Activated CD4-positive, CD25-positive, alpha-beta regulatory T cell treated with anti-CD3 and anti-CD28 coated beads, Interleukin-2, amount 50 U/mL, for 24 hours (primary cell): Measurements from ENCODE around the gene GPBP1L1.
"Not testable (repeated sequence)": the region's sequence is repeated elsewhere in the genome, so short reads cannot be mapped to it uniquely, and the experiment has no call there.

Source experiments
- ATAC-seq, 2 donors: fragments of 150-1000 bp; cut with Tn5 transposase; one replicate each; pipeline ENCODE4 v1.10.0; 2021; ENCODE audit warnings: mild to moderate bottlenecking in 1 of 2, moderate library complexity in 1 of 2

The GPBP1L1 gene

GRCh38 chr1:45678489-45678888 lies 7.8 kb downstream of the GPBP1L1 start:
- ATAC-seq: no peak

DNA sequence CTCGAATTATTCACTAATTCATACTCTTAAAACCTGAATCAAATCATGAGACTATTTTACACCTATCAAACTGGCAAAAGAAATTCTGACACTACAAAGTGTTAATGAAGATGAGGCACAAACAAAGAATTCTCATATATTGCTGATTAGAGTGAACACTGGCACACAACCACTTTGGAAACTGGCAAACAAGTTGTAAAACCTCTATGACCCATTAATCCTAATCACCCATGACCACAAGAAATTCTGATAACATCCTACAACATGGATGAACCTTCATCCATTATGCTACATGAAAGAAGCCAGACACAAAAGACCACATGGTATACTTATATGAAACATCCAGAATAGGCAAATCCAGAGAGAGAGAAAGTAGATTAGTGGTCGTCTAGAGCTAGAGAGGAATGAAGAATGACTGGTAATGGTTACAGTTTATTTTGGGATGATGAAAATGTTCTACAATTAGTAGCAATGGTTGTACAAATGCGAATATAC lies 8.5 kb downstream of the GPBP1L1 start:
- no peak for ATAC-seq

DNA sequence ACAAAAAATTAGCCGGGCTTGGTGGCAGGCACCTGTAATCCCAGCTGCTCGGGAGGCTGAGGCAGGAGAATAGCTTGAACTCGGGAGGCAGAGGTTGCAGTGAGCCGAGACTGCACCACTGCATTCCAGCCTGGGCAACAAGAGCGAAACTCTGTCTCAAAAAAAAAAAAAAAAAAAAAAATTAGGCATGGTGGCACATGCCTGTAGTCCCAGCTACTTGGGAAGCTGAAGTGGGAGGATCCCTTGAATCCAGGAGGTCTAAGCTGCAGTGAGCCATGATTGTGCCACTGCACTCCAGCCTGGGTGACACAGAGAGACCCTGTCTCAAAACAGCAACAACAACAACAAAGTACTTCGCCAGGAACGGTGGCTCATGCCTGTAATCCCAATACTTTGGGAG lies 9.8 kb downstream of the GPBP1L1 start:
- not testable (repeated sequence) for ATAC-seq

DNA sequence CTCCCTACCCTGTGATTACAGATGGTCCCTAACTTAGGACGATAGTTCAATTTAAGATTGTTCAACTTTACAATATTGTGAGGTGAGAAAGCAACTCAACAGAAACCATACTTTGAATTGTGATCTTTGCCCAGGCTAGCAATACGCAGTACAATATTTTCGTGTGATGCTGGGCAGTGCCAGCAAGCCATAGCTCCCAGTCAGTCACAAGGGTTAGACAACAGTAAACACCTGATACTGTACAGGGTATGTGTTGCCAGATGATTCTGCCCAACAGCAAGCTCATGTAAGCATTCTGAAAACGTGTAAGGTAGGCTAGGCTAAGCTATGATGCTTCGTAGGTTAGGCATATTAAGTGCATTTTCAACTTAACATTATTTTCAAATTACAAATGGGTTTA lies 11.9 kb downstream of the GPBP1L1 start:
- ATAC-seq: no peak

- no peak for ATAC-seq
These were observed 12.4 kb downstream of the GPBP1L1 start for GRCh38 chr1:45673956-45674355.

GRCh38 chr1:45669859-45670655 lies 16.3 kb downstream of the GPBP1L1 start:
- no peak for ATAC-seq

DNA sequence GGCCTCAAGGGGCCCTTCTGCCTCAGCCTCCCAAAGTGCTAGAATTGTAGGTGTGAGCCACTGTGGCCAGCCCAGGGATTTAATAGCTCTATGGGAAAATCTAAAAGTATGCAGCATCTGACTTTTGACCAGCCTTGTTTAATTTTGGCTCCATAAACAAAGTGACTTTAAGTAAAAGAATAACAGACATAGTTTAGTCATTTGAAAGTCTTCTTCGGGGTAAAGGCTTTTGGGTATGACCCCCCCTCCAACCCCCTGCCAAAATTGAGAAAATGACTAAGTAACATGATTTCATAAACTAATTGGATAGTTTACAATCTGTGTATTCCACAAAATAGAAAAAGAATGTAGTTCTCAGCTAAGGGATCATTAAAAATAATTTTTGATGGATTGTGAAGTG lies 17.0 kb downstream of the GPBP1L1 start:
- no peak for ATAC-seq

DNA sequence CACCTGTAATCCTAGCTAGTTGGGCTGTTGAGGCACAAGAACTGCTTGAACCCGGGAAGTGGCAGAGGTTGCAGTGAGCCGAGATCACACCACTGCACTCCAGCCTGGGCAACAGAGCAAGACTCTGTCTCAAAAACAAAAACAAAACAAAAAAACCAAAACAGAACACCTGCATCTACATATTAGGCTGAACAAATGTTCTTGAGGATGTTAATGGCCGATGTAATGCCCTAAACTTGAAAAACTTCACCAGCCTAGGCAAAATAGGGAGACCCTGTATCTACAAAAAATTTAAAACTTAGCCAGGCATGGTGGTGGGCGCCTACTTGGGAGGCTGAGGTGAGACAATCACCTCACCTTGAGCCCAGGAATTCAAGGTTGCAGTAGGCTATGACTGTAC lies 17.8 kb downstream of the GPBP1L1 start:
- no peak for ATAC-seq

GRCh38 chr1:45667321-45668111 lies 18.8 kb downstream of the GPBP1L1 start:
- no peak for ATAC-seq

- no peak for ATAC-seq
These were observed 19.5 kb downstream of the GPBP1L1 start for GRCh38 chr1:45666836-45667235.

DNA sequence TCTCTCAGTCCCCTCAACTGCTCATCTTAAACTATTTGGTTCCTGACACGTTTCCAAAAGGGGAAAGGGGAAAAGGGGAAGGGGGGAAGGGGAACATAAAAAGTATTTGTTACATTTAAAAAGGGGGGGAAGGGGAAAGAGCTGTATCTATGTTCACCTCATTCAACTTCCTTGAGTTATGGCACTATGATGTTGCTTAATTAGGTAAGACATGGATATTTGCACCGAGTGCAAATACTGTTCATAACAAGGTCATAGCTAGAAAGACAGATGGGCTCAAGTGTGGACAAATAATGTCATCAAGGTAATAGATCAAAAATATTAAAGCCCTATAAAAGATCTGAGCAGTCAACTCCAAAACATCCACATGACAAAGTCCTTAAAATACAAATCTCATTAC lies 26.0 kb downstream of the GPBP1L1 start:
- no peak for ATAC-seq

DNA sequence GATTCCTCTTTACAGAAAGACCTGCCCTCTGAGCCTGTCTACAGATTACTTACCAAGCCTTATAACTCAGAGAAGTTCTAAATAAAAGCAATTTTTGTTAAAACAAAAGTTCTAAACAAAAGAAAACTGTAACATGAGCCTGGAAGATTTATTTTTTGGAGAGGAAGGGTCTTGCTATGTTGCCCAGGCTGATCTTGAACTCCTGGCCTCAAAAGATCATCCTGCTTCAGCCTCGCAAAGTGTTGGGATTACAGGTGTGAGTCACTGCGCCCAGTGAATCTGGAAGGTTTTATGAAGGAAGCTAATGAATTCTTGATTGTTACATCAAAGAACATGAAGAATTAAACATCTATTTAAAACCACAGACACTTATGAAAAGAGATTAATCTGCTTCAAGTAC lies 27.1 kb downstream of the GPBP1L1 start:
- no peak for ATAC-seq

- no peak for ATAC-seq
These were observed 28.2 kb downstream of the GPBP1L1 start for GRCh38 chr1:45658171-45658570.

- no peak for ATAC-seq
These were observed 29.6 kb downstream of the GPBP1L1 start for GRCh38 chr1:45656573-45657226.

- ATAC-seq: peak; percentile 92 to 97
These were observed 31.6 kb downstream of the GPBP1L1 start for GRCh38 chr1:45654540-45655280.

DNA sequence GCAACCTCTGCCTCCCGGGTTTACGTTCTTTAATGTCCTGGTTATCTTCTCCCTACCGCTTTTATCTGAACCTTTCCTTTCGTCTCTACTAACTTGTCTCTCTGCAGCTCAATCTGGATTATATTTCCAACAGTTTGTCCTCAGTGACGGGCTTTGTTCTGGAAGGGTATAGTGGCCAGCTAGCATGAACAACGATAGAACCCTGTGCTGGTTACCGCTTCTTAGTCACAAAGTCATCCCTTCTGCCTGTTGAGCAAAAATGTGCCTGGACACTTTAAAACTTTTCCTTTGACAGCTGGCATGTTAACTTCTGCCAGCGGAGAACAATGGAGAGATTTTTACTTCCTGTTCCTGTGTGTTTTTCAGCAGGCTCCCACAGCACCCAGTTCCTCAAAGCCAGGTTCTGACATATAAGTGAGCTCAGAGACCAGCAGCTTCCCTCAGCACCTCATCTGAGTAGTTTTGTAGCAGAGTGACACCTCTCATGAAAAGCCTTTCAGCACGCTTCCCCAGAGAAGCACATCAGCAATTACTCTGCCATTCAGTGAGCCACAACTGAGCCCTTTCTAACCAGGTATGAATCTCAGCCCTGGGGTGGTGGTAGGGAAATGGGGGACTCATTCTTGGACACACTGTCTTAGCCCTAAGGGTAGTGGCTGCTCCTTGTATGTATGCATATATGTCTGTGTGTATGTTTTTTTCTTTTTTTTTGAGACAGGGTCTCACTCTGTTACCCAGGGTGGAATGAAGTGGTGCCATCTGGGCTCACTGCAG lies 38.9 kb downstream of the GPBP1L1 start:
- ATAC-seq: no peak

GRCh38 chr1:45644661-45645060 lies 41.7 kb downstream of the GPBP1L1 start:
- no peak for ATAC-seq

DNA sequence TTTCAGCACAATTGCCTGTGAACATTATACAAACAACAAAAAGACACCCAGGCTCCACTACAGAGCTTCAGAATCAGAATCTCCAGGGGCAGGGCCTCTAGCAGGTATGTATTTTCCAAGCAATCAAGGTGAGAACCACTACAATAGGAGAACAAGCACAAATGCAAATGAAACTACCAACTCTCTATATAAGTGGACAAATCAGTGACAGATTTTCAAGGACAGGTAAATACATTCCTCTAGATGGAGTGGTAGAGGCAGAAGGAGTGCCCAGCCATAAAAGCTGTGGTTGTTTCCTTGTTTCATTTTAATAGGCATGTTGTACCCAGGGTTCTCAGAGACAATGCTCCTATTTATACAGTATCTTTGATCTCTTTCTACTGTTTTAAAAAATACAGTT lies 42.4 kb downstream of the GPBP1L1 start:
- no peak for ATAC-seq

- no peak for ATAC-seq
These were observed 43.0 kb downstream of the GPBP1L1 start for GRCh38 chr1:45643321-45643720.

- ATAC-seq: no peak
These were observed 46.0 kb downstream of the GPBP1L1 start for GRCh38 chr1:45640293-45640692.

- no peak for ATAC-seq
These were observed 51.1 kb downstream of the GPBP1L1 start for GRCh38 chr1:45635211-45635610.

DNA sequence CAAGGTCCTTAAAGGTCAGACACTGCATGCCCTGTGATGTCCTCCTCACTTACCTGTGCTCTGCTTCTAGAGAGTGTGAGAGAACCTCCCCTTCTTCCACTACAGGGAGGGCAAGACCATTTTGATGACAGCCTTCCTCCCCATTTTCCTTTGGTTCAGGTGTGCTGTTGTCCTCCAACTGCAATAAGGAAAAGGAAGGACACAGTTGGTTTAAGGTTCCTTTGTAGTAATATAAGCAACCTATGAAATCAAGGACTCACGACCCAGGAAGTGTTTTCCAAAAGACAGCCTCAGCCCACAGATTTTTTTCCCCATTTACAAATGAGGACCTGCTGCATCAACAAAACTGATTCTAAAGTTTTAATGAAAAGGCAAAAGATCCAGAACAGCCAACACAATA lies 55.9 kb downstream of the GPBP1L1 start:
- ATAC-seq: no peak
